ENCODE results near the gene CWF19L2. TPM values are rescaled to one million over a fixed set of nuclear protein-coding genes. Genes with fewer than 3 reads are reported as not detected.

CWF19L2 gene
- total and polyA plus RNA-seq, 2 of the 8 experiments (the other 6 are each of a cell fraction or from before 2014, with no cell fraction given): 2.2 to 16.6 TPM

GRCh38 chr11:107392611-107393010, 65.0 kb downstream of the CWF19L2 start (continued):
- TF ChIP-seq CHD7 (IDR thresholded peaks at IDR 0.05; ENCODE audit: insufficient replicate concordance, low read length): no peak
- no peak for TF ChIP-seq RAD21 (IDR thresholded peaks at IDR 0.05 in 1 of 2, conservative IDR thresholded peaks at IDR 0.05 in 1 of 2; ENCODE audit: low read depth in 2 of 2, low read length in 2 of 2)
- TF ChIP-seq GABPA (IDR thresholded peaks at IDR 0.05; ENCODE audit: borderline replicate concordance, insufficient read depth, low read length): no peak
- no peak for TF ChIP-seq TAF7 (optimal IDR thresholded peaks at IDR 0.05; ENCODE audit: borderline replicate concordance, low read depth, low read length)
